ENCODE data around the gene SORL1.
"Not testable (repeated sequence)": the region's sequence is repeated elsewhere in the genome, so short reads cannot be mapped to it uniquely, and the experiment has no call there.

The SORL1 gene

DNA sequence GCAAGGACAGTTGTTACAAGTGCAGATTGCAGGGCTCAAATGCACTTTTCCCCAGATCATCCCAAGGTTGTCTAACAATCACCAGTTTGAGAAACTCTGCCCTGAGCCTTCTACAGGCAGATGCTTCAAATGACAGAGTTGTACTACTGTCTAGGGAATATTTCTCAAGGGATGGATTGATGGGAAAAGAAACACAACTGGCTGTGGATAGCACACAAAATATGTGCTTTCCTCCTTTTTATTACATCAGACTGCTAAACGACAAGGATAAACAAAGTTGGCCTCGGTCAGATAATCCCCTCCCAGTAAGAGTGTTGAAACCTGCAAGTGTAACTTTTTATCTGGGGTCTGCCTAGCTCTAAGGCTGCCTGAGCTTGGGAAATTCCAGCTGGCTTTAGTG is 47.3 kb downstream of the SORL1 start:
- DNase-seq (ENCODE audit: low read depth in 2 of 3, low spot score in 1 of 3): no peak

GRCh38 chr11:121500275-121500674 is 48.2 kb downstream of the SORL1 start:
- no peak for DNase-seq (ENCODE audit: low read depth in 2 of 3, low spot score in 1 of 3)

DNA sequence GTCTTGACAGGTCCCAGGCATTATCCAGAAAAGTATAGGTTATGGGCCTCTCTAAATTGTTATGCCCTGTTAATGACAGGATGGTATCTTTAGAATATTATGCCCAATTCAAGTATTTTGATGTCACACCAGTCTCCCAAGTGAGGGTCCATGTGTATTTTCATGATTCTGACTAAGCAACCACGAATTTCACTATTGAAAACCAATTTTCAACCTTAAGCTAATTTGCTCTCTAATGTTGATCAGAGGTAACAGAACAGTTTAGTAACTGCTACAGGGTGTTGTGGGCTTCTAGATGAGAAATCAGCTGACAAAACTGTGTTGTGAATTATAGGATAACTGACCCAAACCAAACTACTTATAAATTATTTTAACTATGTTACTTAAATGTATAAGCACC is 48.6 kb downstream of the SORL1 start:
- no peak for DNase-seq (ENCODE audit: low read depth in 2 of 3, low spot score in 1 of 3)

DNA sequence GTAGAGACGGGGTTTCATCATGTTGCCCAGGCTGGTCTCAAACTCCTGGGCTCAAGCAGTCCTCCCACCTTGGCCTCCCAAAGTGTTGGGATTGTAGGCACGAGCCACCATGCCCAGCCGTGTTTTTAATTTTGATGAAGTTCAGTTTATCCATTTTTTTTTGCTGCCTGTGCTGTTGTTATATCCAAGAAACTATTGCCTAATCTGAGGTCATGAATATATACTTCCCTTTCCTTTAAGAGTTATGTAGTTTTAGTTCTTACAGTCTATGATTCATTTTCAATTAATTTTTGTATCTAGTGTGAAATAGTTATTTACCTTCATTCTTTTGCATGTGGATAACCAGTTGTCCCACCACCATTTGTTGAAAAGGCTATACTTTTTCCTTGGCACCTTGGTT is 50.9 kb downstream of the SORL1 start:
- DNase-seq (ENCODE audit: low read depth in 2 of 3, low spot score in 1 of 3): no peak

GRCh38 chr11:121506237-121506636 is 54.1 kb downstream of the SORL1 start:
- not testable (repeated sequence) for DNase-seq (ENCODE audit: low read depth in 2 of 3, low spot score in 1 of 3)

- DNase-seq (ENCODE audit: low read depth in 2 of 3, low spot score in 1 of 3): no peak
Measured at GRCh38 chr11:121508449-121508848, 56.3 kb downstream of the SORL1 start.

DNA sequence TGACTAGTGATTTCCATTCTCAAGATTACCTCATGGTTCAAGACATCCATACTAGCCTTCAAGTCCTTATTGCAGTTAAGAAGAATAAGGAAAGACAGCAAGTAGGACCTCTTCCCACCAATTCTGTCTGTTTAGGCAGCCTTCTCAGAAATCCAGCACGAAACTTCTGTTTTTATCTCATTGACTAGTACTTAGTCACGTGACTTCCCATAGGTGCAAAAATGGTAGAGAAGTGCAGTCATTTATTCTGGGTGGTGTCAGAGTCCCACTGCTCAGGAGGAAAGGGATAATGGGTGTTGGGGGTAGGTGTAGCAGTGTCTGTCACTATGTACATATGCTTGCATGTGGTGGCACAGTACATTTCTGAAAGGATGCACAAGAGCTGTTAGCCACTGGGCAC is 58.3 kb downstream of the SORL1 start:
- DNase-seq (ENCODE audit: low read depth in 2 of 3, low spot score in 1 of 3): no peak

- DNase-seq (ENCODE audit: low read depth in 2 of 3, low spot score in 1 of 3): no peak
Measured at GRCh38 chr11:121512468-121513465, 60.7 kb downstream of the SORL1 start.

DNA sequence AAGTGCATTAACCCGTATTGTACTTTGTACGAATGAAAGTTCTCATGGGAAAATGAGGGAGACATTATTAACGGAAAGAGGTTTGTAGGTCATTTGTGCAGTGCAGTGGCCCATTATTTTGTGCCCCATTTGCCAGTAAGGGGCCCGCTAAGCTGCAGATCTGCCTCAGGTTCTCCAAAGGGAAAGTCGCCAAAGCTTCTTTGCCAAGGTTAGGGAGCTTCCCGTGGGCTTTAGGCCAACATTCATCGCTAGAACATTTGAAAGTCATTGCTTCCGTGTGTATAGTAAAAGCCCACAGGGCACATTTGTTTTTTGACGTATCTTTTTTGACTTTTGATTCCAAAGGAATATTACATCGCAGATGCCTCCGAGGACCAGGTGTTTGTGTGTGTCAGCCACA is 61.7 kb downstream of the SORL1 start:
- no peak for DNase-seq (ENCODE audit: low read depth in 2 of 3, low spot score in 1 of 3)

DNA sequence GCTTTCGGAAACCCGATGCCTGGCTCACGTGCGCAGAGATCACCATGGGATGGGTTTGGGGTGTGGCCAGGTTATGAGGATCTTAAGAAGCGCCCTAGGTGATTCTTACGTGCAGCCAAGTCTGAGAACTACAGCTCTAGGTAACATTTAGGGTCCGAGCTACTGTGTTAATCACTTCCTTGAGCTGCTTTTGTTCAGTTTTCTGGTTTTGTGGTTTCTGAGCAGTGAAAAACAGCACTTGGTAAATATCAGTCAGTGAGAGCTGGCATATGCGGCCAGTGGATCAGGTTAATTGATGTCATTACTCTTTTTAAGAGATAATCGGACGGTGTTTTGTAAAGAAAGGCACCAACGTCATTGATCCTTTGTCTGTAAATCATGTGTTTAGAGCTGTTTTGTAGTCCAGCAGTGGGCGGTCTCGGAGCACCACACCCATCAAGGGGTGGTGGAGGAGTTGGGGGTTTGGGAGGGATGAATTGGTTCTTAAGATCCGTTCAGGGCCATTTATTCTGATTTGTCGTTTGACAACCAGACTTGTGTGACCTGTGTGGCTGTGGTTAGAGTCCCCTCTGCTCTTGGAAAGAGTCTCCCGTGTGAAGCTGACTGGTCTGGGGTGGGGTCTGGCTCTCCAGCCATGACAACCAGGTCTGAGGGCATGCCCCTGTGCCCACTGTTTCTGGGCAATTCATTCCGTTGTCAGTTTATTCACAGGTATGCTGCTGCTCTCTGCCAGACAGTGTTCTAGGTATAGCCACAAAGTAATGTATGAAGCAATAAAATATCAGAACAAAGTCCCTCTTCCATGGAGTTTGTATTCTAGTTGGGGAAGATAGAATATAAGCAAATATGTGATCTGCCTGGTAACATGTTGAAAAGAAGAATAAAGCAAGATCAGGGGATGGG is 62.6 kb downstream of the SORL1 start:
- DNase-seq (ENCODE audit: low read depth in 2 of 3, low spot score in 1 of 3): no peak

DNA sequence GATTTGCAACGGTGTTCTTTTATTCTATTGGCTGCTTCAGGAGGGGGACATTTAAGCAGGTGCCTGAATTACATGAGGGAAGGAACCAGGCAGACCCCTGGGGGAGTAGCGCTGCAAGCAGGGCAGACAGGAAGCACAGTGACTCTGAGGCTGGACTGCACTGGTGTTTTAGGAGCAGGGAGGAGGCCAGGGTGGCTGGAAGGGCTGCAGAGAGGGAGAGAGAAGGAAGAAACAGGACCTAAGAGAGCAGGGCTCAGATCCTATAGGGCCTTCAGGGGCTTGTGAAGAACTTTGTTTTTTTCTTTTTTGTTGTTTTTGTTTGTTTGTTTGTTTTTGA is 63.2 kb downstream of the SORL1 start:
- no peak for DNase-seq (ENCODE audit: low read depth in 2 of 3, low spot score in 1 of 3)

DNA sequence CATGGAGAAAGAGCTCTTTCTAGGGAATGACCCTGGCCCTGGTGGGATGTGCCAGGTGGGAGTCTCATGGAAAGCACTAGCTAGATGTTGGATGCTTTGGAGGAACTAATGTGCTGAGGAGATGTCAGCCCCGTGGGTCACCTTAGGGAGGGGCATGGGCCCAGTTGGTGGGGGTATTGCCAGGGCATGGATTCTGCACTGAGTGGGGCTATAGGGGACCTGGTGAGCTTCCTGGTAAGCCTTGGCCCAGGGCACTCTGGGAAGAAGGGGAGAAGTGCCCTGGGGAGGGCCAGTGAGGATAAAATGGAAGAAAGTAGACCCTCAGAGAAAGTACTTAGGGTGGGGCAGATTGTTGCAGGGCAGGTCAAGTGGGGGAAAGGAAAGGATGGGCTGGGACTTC is 65.9 kb downstream of the SORL1 start:
- no peak for DNase-seq (ENCODE audit: low read depth in 2 of 3, low spot score in 1 of 3)

GRCh38 chr11:121520243-121521144 is 68.4 kb downstream of the SORL1 start:
- no peak for DNase-seq (ENCODE audit: low read depth in 2 of 3, low spot score in 1 of 3)

GRCh38 chr11:121521145-121522042 is 69.3 kb downstream of the SORL1 start:
- DNase-seq (ENCODE audit: low read depth in 2 of 3, low spot score in 1 of 3): no peak

GRCh38 chr11:121522043-121522941 is 70.2 kb downstream of the SORL1 start:
- DNase-seq (ENCODE audit: low read depth in 2 of 3, low spot score in 1 of 3): no peak

DNA sequence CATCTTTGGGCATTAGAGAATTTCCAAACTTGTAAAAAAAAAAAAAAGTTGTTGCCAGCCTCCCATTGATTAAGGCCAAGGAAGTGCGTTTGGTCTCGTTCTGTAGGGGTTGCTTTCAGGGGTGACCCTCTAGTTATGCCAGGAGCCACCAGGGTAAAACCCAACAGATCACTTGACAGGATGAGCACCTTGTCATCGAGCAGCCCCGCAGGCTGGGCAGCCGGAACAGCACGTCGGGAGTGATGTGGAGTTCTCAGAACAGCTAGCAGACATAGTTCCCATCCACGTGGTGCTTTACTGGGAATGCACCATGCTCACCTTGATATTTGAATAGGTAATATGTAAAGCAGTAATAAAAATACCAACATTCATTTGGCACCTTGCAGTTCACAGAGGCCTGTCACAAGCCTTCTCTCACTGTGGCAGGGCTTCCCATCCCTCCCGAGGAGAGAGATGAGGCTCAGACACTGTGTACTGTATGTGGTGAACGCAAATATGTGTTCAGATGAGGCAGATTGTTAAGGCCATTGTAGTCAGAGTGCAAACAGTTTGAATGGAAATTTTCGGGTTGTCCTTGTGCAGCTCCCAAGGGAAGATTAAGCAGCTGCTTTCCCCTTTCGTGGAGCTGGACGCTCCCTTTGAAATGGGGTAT is 71.6 kb downstream of the SORL1 start:
- DNase-seq (ENCODE audit: low read depth in 2 of 3, low spot score in 1 of 3): no peak

DNA sequence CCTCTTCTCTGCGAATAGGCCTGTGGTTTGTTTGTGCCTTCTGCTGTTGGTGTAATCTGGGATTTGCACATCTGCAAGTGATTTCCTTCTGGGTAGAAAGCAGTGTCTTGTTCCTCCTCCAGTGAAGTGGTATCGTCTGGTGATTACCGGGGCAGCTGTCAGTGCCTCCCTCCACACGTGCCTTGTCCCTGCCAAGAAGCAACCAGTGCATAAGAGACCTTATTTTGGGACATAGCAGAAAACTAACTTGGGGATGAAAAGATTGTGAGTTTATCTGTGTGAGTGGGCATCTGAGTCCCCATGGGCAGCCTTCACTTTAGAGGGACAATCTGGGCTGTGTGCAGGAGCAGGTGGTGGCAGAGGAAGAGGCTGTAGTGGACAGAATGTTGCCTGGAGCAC is 72.1 kb downstream of the SORL1 start:
- DNase-seq (ENCODE audit: low read depth in 2 of 3, low spot score in 1 of 3): no peak

GRCh38 chr11:121525376-121525775 is 73.3 kb downstream of the SORL1 start:
- DNase-seq (ENCODE audit: low read depth in 2 of 3, low spot score in 1 of 3): no peak

Data from stimulated activated CD4-positive, alpha-beta T cell treated with anti-CD3 and anti-CD28 coated beads, Interleukin-12 subunit alpha, Interleukin-12 subunit beta, amount 100 ng/mL, for 48 hours (primary cell).